Activated CD8-positive, alpha-beta memory T cell treated with anti-CD3 and anti-CD28 coated beads, Interleukin-2, amount 50 U/mL, for 48 hours (primary cell): Measurements from ENCODE around the gene TRAF5.
"Not testable (repeated sequence)": the region's sequence is repeated elsewhere in the genome, so short reads cannot be mapped to it uniquely, and the experiment has no call there.

Experiments
- DNase-seq: peaks from one replicate; pipeline ENCODE4 v3.0.0-alpha.2; 2020

Gene TRAF5

GRCh38 chr1:211381481-211382181 lies 55.0 kb downstream of the TRAF5 start:
- no peak for DNase-seq

- no peak for DNase-seq
Measured at GRCh38 chr1:211382182-211382713, 55.6 kb downstream of the TRAF5 start.

DNA sequence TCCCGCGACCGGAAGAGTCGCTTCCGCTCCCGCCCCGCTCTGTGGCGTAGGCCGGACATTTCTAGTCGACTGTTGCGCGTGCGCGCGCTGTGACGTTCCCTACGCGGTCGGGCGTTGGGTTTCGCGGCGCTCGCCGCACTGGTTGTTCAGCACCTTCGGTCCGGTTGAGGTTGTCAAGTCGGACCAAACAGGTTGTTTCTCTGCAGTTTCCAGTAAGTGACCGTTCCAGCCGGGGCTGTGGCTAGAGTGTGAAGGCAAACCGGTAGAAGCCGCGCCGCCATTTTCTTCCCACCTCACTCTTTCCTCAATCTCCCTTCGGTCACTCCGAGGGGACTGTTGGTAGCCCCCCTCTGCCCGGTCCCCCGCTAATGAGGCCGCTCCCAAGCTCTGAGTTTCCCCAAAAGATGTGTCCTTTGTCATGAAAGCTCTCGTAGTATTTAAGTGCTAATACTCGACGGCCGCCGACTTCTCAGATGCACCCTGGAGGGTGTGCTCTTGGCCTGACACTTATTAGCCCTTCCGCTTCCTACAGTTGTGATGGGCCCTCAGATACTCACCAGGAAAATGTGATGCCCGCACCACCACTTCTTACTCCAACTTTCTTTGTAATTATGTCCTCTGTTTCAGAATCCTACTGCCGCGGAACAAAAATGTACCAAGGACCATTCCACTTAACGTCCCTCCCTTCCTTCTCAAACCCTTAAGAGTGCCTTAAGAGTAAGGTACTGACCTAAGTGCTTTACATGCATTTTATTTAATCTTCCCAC lies 56.3 kb downstream of the TRAF5 start:
- peak; percentile 94 for DNase-seq

DNA sequence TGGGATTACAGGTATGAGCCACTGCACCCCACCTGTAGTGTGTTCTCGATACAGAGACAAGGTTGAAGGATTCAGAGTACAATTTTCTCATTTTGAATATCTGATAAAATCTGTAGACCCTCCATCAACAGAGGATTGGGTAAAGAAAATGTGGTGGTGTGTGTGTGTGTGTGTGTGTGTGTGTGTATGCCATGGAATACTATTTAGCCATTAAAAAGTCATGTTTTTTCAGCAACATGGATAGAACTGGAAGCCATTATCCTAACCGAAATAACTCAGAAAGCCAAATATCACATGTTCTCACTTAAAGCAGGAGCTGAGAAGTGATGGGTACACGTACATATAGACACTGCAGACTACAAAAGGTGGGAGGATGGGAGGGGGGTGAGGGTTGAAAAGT lies 57.9 kb downstream of the TRAF5 start:
- DNase-seq: no peak

- no peak for DNase-seq
Measured at GRCh38 chr1:211386921-211387320, 60.3 kb downstream of the TRAF5 start.

- DNase-seq: not testable (repeated sequence)
Measured at GRCh38 chr1:211390829-211391228, 64.2 kb downstream of the TRAF5 start.

DNA sequence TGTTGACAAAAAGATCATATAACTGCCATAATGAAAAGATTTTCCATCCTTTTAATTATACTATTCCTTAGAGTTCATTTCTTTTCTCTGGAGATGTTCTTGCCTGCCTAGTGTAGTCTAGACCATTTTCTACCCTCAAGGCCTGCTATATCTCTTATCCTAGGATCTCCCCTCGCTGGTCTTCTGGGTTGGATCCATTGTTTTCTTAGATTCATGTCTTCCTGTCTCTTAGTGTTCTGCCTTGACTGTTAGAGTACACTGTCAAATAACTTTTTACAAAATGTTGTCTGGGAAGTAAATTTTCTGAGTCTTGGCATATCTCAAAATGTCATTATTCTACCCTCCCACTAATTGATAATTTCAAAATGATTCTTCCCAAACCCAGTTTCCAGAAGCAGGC lies 66.6 kb downstream of the TRAF5 start:
- no peak for DNase-seq

GRCh38 chr1:211398266-211398930 lies 71.8 kb downstream of the TRAF5 start:
- not testable (repeated sequence) for DNase-seq

- not testable (repeated sequence) for DNase-seq
Measured at GRCh38 chr1:211399851-211400393, 73.3 kb downstream of the TRAF5 start.

GRCh38 chr1:211401751-211402150 lies 75.1 kb downstream of the TRAF5 start:
- DNase-seq: not testable (repeated sequence)

- not testable (repeated sequence) for DNase-seq
Measured at GRCh38 chr1:211406086-211406485, 79.5 kb downstream of the TRAF5 start.

DNA sequence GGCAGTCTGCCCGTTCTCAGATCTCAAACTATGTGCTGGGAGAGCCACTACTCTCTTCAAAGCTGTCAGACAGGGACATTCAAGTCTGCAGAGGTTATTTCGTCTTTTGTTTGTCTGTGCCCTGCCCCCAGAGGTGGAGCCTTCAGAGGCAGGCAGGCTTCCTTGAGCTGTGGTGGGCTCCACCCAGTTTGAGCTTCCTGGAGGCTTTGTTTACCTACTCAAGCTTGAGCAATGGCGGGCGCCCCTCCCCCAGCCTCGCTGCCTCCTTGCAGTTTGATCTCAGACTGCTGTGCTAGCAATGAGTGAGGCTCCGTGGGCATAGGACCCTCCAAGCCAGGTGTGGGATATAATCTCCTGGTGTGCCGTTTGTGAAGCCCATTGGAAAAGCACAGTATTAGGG lies 81.1 kb downstream of the TRAF5 start:
- not testable (repeated sequence) for DNase-seq

GRCh38 chr1:211411639-211412038 lies 85.0 kb downstream of the TRAF5 start:
- no peak for DNase-seq

- no peak for DNase-seq
Measured at GRCh38 chr1:211415700-211416099, 89.1 kb downstream of the TRAF5 start.

GRCh38 chr1:211416246-211416627 lies 89.6 kb downstream of the TRAF5 start:
- peak; percentile 68 for DNase-seq

GRCh38 chr1:211416628-211417323 lies 90.1 kb downstream of the TRAF5 start:
- peak; percentile 79 for DNase-seq

DNA sequence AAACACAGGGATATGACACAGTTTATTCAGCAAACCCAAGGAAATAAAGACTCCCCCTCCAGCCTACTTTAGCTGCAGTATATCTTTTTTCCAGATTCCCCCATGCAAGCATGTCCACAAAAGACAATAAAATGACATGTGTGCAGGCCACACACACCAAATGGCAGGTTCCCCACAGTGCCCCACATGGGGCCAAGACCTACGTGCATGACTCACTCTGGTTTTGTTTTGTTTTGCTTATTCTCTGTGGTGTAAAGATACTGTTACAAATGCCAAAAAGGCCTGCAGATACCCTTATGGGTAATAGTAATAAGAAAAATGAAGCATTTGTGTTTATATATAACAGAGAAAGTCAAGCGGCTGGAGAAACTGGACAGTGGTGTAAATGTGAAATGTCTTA lies 93.8 kb downstream of the TRAF5 start:
- DNase-seq: no peak

- DNase-seq: no peak
Measured at GRCh38 chr1:211420845-211421454, 94.3 kb downstream of the TRAF5 start.

DNA sequence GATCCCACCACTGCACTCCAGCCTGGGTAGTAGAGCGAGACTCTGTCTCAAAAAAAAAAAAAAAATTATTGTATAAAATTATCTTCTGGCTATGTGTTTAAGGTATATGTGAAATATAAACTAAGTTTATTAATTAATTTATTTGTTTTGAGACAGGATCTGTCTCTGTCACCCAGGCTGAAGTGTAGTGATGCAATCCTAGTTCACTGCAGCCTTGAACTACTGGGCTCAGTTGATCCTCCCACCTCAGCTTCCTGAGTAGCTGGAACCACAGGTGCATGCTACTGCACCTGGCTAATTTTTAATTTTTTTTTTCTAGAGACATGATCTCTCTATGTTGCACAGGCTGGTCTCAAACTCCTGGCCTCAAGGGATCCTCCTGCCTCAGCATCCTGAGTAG lies 97.4 kb downstream of the TRAF5 start:
- no peak for DNase-seq
